MM.1S (cell line): ENCODE results near the gene EPB41.

Experiments used
- EZH2phosphoT487 ChIP-seq: fragments of 300-600 bp; sonication (generic); IDR thresholded peaks from 2 replicates; pipeline ENCODE4 v1.6.1; 2018; ENCODE audit warnings: antibody characterized with exemption, low read length
- TF ChIP-seq, protein P1 (sequence below): fragments of 300-600 bp; sonication (generic); IDR thresholded peaks from 2 replicates; pipeline ENCODE4 v1.5.1; 2016; ENCODE audit warnings: antibody characterized with exemption, low read length, mixed read lengths

DNA sequence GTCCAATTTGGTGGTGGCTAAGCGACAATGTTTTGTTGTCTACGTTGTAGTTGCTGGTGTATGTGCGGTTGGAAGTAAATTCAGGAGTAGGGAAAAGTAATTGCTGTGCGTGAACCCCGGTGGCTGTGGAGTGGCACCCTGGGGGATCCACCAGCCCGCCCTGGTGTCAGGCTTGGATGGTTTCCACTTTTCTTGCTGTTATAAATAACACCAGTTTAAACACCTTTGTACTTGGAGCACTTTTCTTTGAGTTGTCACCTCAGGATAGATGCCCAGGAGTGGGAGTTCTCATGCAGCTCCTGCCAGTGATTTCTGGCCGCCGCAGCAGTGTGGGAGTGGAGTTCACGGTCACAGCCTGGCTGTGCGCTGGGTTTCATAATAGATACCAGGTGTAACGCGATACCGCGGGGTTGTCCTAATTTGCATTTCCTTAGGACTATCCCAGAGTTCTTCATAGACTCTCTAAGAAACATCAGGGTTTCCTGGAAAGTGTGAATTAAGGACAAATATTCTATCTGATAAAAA, 222.1 kb downstream of the EPB41 start:
- TF ChIP-seq, protein P1, sequence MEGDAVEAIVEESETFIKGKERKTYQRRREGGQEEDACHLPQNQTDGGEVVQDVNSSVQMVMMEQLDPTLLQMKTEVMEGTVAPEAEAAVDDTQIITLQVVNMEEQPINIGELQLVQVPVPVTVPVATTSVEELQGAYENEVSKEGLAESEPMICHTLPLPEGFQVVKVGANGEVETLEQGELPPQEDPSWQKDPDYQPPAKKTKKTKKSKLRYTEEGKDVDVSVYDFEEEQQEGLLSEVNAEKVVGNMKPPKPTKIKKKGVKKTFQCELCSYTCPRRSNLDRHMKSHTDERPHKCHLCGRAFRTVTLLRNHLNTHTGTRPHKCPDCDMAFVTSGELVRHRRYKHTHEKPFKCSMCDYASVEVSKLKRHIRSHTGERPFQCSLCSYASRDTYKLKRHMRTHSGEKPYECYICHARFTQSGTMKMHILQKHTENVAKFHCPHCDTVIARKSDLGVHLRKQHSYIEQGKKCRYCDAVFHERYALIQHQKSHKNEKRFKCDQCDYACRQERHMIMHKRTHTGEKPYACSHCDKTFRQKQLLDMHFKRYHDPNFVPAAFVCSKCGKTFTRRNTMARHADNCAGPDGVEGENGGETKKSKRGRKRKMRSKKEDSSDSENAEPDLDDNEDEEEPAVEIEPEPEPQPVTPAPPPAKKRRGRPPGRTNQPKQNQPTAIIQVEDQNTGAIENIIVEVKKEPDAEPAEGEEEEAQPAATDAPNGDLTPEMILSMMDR, result no peak
- TF ChIP-seq EZH2phosphoT487, result no peak
